Coronary artery (tissue), 2 donors: Measurements from ENCODE around the gene ALDH1L2.

Experiments
- DNase-seq: peaks from one replicate; pipeline ENCODE4 v3.0.0-alpha.2; 2017; ENCODE audit warnings: low spot score
- H3K27ac ChIP-seq, 2 donors: fragments of 200-600 bp; sonication (generic); one replicate each; pipeline ENCODE4 v1.5.1; 2016 to 2019
- H3K4me3 ChIP-seq: fragments of 200-600 bp; sonication (generic); 2 replicates; pipeline ENCODE4 v1.5.1; 2016; ENCODE audit warnings: mild to moderate bottlenecking, moderate library complexity
- CTCF ChIP-seq: fragments of 200-600 bp; sonication (generic); IDR thresholded peaks from one replicate; pipeline ENCODE4 v1.5.1; 2019; ENCODE audit warnings: antibody characterized with exemption

Gene ALDH1L2

GRCh38 chr12:105001476-105001875, 82.8 kb downstream of the ALDH1L2 start:
- no peak for TF ChIP-seq CTCF
- Histone ChIP-seq H3K4me3 (no peak overlapping the region), H3K27ac (no peak overlapping the region)
- no peak for DNase-seq

- Histone ChIP-seq H3K4me3 (no peak overlapping the region), H3K27ac (no peak overlapping the region)
- DNase-seq: no peak
- no peak for TF ChIP-seq CTCF
Observed at GRCh38 chr12:104999347-104999685, 84.9 kb downstream of the ALDH1L2 start.

- no peak for TF ChIP-seq CTCF
- no peak overlapping the region for H3K4me3 ChIP-seq
- no peak for DNase-seq
- H3K27ac ChIP-seq: no peak overlapping the region
Observed at GRCh38 chr12:104998423-104999346, 85.6 kb downstream of the ALDH1L2 start.

- no peak for TF ChIP-seq CTCF
Observed at GRCh38 chr12:104997541-104997940, 86.7 kb downstream of the ALDH1L2 start.

GRCh38 chr12:104994336-104994735, 89.9 kb downstream of the ALDH1L2 start:
- Histone ChIP-seq H3K4me3 (no peak overlapping the region), H3K27ac (no peak overlapping the region)
- no peak for TF ChIP-seq CTCF
- DNase-seq: no peak

More at GRCh38 chr12:104997541-104997940, 86.7 kb downstream of the ALDH1L2 start:
- H3K4me3 ChIP-seq: no peak overlapping the region
- DNase-seq: no peak
- no peak overlapping the region for H3K27ac ChIP-seq

- no peak for DNase-seq
- no peak for TF ChIP-seq CTCF
- Histone ChIP-seq H3K27ac (no peak overlapping the region), H3K4me3 (no peak overlapping the region)
Observed at GRCh38 chr12:104991565-104992128, 92.6 kb downstream of the ALDH1L2 start.

GRCh38 chr12:104990950-104991349, 93.3 kb downstream of the ALDH1L2 start:
- no peak overlapping the region for H3K4me3 ChIP-seq
- DNase-seq: no peak
- TF ChIP-seq CTCF: no peak
- no peak overlapping the region for H3K27ac ChIP-seq
